Esophagus squamous epithelium (tissue), 5 donors: Measurements from ENCODE around the gene ANKRD44. TPM values are rescaled to one million over a fixed set of nuclear protein-coding genes. Genes with fewer than 3 reads are reported as not detected.

Experiments used
- DNase-seq: peaks from one replicate; lab custom pipeline; 2025; lab: John Stamatoyannopoulos, UW
- H3K27ac ChIP-seq, 4 donors: fragments of 200-600 bp; sonication (generic); one replicate each; pipeline ENCODE4 v1.5.1; 2016 to 2019; ENCODE audit warnings: mild to moderate bottlenecking in 1 of 4
- H3K27me3 ChIP-seq, 4 donors: fragments of 200-600 bp; sonication (generic); 1 replicate in 3 of 4; 2 replicates in 1 of 4; pipeline versions ENCODE4 v1.5.1 to v1.6.0; 2017 to 2021; ENCODE audit warnings: antibody characterized with exemption in 1 of 4
- H3K36me3 ChIP-seq, 3 donors: fragments of 200-600 bp; sonication (generic); one replicate each; pipeline ENCODE4 v1.5.1; 2016 to 2019
- H3K4me1 ChIP-seq, 3 donors: fragments of 200-600 bp; sonication (generic); one replicate each; pipeline ENCODE4 v1.5.1; 2017 to 2019
- H3K4me3 ChIP-seq, 4 donors: fragments of 200-600 bp; sonication (generic); 1 replicate in 3 of 4; 2 replicates in 1 of 4; pipeline ENCODE4 v1.5.1; 2016 to 2019; ENCODE audit warnings: mild to moderate bottlenecking in 2 of 4, moderate library complexity in 1 of 4
- H3K9me3 ChIP-seq, 3 donors: fragments of 200-600 bp; sonication (generic); one replicate each; pipeline ENCODE4 v1.5.1; 2016 to 2019
- POLR2A ChIP-seq, 4 donors: fragments of 450-650 bp; IDR thresholded peaks; one replicate each; pipeline ENCODE4 v1.6.1; 2017; ENCODE audit warnings: antibody characterized with exemption in 4 of 4, mild to moderate bottlenecking in 4 of 4, moderate library complexity in 3 of 4
- WGBS, 2 donors: methylation state at CpG; one replicate each; pipeline ENCODE4 v1.1.5; 2018; 5-methylcytosine and 5-hydroxymethylcytosine counted together
- intact Hi-C: fragments of 100-400 bp; cut with DNase I; formaldehyde crosslinking; loops from one replicate; pipeline ENCODE4 v1.15.0; 2022
- total RNA-seq, 4 donors: library from RNA; depleted of rRNA; stranded (reverse); fragments of >200 nt; gene quantifications; one replicate each; pipeline ENCODE4 v1.1.0, GENCODE V29; 2016
- TF ChIP-seq, protein P1 (sequence below), 6 experiments: fragments of 450-650 bp in 4 of 6; fragments of 200-600 bp in 2 of 6; sonication (generic) in 2 of 6; IDR thresholded peaks; one replicate each; pipeline ENCODE4 v1.5.1; 2016 to 2019; ENCODE audit warnings: antibody characterized with exemption in 6 of 6, mild to moderate bottlenecking in 4 of 6, moderate library complexity in 4 of 6
- donor health status: DM: yes; HTN: yes; CAD: no.

Gene ANKRD44
- total RNA-seq, 4 donors from 2014 or later, result 4.5 to 54.0 (median 11.4) TPM

GRCh38 chr2:196980001-196980400, 330.6 kb downstream of the ANKRD44 start:
- intact Hi-C loops, result no loop called here
- H3K9me3 ChIP-seq, result no peaks in the 10 kb centered on the region
- H3K4me3 ChIP-seq, result no peak overlapping the region
- no peak for TF ChIP-seq POLR2A (IDR thresholded peaks at IDR 0.05)
- TF ChIP-seq, protein P1, sequence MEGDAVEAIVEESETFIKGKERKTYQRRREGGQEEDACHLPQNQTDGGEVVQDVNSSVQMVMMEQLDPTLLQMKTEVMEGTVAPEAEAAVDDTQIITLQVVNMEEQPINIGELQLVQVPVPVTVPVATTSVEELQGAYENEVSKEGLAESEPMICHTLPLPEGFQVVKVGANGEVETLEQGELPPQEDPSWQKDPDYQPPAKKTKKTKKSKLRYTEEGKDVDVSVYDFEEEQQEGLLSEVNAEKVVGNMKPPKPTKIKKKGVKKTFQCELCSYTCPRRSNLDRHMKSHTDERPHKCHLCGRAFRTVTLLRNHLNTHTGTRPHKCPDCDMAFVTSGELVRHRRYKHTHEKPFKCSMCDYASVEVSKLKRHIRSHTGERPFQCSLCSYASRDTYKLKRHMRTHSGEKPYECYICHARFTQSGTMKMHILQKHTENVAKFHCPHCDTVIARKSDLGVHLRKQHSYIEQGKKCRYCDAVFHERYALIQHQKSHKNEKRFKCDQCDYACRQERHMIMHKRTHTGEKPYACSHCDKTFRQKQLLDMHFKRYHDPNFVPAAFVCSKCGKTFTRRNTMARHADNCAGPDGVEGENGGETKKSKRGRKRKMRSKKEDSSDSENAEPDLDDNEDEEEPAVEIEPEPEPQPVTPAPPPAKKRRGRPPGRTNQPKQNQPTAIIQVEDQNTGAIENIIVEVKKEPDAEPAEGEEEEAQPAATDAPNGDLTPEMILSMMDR (IDR thresholded peaks at IDR 0.05), result no peak
- no peak for DNase-seq
- WGBS, 2 donors, result 68 to 88% methylated on average over 1 of the region's 1 CpG
- H3K4me1 ChIP-seq, result no peaks in the 10 kb centered on the region
- no peak overlapping the region for H3K27ac ChIP-seq
- no peaks in the 10 kb centered on the region for H3K36me3 ChIP-seq
- no peaks in the 10 kb centered on the region for H3K27me3 ChIP-seq

DNA sequence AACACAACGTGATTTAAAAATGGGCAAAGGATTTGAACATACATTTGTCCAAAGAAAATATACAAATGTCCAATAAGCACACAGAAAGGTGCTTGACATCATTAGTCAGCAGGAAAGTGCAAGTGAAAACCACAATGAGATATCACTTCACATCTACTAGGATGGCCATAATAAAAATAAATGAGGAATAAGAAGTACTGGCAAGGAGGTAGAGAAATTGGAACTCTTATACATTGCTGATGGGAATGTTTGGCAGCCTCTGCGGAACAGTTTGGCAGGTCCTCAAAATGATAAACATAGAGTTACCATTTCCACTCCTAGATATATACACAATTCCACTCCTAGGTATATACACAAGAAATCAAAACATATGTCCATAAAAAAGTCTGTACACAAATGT, 333.1 kb downstream of the ANKRD44 start:
- intact Hi-C loops, result no loop called here
- WGBS, 2 donors, result 64 to 68% methylated on average over 2 of the region's 2 CpGs
- no peaks in the 10 kb centered on the region for H3K9me3 ChIP-seq
- no peak for DNase-seq
- TF ChIP-seq, protein P1 (IDR thresholded peaks at IDR 0.05), result no peak
- no peak for TF ChIP-seq POLR2A (IDR thresholded peaks at IDR 0.05)
- H3K27me3 ChIP-seq, result no peaks in the 10 kb centered on the region
- H3K36me3 ChIP-seq, result no peaks in the 10 kb centered on the region
- no peaks in the 10 kb centered on the region for H3K4me1 ChIP-seq
- no peak overlapping the region for H3K27ac ChIP-seq
- no peak overlapping the region for H3K4me3 ChIP-seq

DNA sequence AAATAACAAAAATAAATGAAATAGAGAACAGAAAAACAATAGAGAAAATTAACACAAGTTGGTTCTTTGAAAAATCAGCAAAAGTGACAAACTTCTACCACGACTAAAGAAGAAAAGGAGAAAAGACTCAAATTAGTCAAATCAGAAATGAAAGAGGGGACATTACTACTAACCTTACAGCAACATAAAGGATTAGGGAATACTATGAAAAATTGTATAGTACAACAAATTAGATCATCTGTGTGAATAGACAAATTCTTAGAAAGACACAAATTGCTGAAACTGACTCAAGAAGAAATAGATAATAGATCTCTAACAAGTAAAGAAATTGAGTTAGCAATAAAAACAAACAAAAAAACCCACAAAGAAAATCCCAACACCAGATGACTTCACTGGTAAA, 335.6 kb downstream of the ANKRD44 start:
- H3K36me3 ChIP-seq, result no peaks in the 10 kb centered on the region
- H3K27me3 ChIP-seq, result no peaks in the 10 kb centered on the region
- H3K9me3 ChIP-seq, result no peaks in the 10 kb centered on the region
- no peak overlapping the region for H3K4me3 ChIP-seq
- TF ChIP-seq POLR2A (IDR thresholded peaks at IDR 0.05), result no peak
- TF ChIP-seq, protein P1 (IDR thresholded peaks at IDR 0.05), result no peak
- no peaks in the 10 kb centered on the region for H3K4me1 ChIP-seq
- no peak for DNase-seq
- intact Hi-C loops, result no loop called here
- no peak overlapping the region for H3K27ac ChIP-seq
- WGBS, 2 donors, result 58 to 65% methylated on average over 1 of the region's 1 CpG

- no peaks in the 10 kb centered on the region for H3K9me3 ChIP-seq
- no peaks in the 10 kb centered on the region for H3K27me3 ChIP-seq
- 73 to 89% methylated on average over 3 of the region's 3 CpGs for WGBS, 2 donors
- H3K36me3 ChIP-seq, result no peaks in the 10 kb centered on the region
- no peak overlapping the region for H3K27ac ChIP-seq
- no peak overlapping the region for H3K4me3 ChIP-seq
- no peaks in the 10 kb centered on the region for H3K4me1 ChIP-seq
- DNase-seq, result no peak
- intact Hi-C loops, result no loop called here
- TF ChIP-seq POLR2A (IDR thresholded peaks at IDR 0.05), result no peak
- TF ChIP-seq, protein P1 (IDR thresholded peaks at IDR 0.05), result no peak
These were observed 338.9 kb downstream of the ANKRD44 start for GRCh38 chr2:196971574-196972279.

DNA sequence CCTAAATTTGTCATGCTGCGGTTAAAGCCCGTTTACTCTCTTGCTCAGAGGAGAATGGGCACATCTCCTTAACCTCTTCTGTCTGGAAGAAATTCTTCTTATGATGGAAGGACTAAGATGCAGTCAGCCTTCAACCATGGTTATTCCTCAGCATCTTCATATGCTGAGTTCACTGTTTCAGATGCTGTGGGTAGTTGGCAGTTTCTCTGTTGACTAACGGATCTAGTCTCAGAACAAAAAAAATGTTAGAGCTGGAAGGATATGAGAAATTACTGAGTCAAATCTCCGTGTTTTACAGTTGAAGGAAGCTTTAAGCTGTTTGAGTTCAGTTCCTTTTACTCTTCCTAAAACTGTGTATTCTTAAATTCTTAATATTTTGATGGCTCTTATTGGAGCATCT, 340.5 kb downstream of the ANKRD44 start:
- Histone ChIP-seq H3K9me3 (no peaks in the 10 kb centered on the region), H3K27ac (no peak overlapping the region), H3K4me3 (no peak overlapping the region), H3K27me3 (no peaks in the 10 kb centered on the region), H3K4me1 (no peaks in the 10 kb centered on the region), H3K36me3 (no peaks in the 10 kb centered on the region)
- TF ChIP-seq, protein P1 (IDR thresholded peaks at IDR 0.05), result no peak
- TF ChIP-seq POLR2A (IDR thresholded peaks at IDR 0.05), result no peak
- DNase-seq, result no peak
- intact Hi-C loops, result no loop called here
- WGBS, 2 donors, result 57 to 61% methylated on average over 4 of the region's 4 CpGs
